Prostate gland (tissue), 2 donors: ENCODE results near the gene SRPRA.

Experiments
- CTCF ChIP-seq, 4 experiments: fragments of 200-600 bp in 2 of 4; fragments of 450-650 bp in 2 of 4; sonication (generic) in 2 of 4; IDR thresholded peaks; 1 replicate in 3 of 4; 2 replicates in 1 of 4; pipeline ENCODE4 v1.5.1; 2016 to 2019; ENCODE audit warnings: antibody characterized with exemption in 4 of 4, mild to moderate bottlenecking in 2 of 4, moderate library complexity in 2 of 4
- POLR2AphosphoS5 ChIP-seq: sonication (generic); formaldehyde crosslinking; IDR thresholded peaks from one replicate; pipeline ENCODE4 v1.6.1; 2017; ENCODE audit warnings: antibody characterized with exemption

GRCh38 chr11:126232683-126233082 is 36.0 kb downstream of the SRPRA start:
- no peak for TF ChIP-seq CTCF (IDR thresholded peaks at IDR 0.05)
- TF ChIP-seq POLR2AphosphoS5 = no peak
